Fibroblast of skin of left biceps (primary cell): Measurements from ENCODE around the gene TOGARAM2.

Experiments used
- DNase-seq, 2 experiments: peaks; one replicate each; pipeline ENCODE4 v3.0.0-alpha.2; 2013; ENCODE audit warnings: low read depth in 2 of 2

Gene TOGARAM2

DNA sequence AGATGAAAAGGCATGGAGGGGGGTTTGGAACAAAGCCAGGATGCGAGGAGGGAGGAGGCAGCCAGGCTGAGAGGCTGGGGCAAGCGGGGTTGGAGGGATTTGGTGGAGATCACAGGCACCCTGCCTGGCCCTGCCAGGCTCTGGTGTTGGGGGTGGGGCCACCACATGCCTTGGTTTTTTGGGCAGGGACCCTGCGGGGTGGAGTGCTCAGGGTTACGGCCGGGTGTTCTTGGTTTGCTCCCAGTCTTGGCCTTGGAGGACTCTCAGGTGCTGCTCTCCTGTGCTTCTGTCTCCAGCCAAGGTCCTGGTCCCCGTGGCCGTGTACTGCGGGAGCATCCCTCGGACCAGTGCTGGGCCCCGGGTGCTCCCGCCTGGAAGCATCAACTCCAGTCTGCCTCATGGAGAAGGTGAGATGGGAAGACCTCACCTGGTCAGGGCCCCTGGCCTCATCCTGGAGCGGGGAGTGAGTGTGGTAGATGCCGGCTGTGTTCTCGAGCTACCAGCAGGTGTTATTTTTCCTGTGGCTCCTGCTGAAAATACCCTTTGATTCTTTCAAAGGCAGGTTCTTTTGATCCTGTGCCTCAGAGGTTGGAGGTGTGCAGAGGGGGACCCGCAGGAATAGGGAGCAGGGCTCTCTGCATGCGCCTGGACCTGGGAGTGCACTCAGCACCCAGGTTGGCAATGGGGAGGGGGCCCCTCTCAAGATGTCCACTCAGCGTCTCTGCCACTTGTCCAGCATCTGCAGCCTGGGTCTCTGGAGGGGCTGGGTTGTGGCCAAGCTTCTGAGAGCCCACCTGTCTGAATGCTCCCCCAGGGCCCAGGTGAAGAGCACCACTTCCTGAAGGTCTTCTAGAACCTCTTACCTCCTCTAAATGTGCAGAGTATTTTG, 17.0 kb downstream of the TOGARAM2 start:
- DNase-seq: no peak

DNA sequence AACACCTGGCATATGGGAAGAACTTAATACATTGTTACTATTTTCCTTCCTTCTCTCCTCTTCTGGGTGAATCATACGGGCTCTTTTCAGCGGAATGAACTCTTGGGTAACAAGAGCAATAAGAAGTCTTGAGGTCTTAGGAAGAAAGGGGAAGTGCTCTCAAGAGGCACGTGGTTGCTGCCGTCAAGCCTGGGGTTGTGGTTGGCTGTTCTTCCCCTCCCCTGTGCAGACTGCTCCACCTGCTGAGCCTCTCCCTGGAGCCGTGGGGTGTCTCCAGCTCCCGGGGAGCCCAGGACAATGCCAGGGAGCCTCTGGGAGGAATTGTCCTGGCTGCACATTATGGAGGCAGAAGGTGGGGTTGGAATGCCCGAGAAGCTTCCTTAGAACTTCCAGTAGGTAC, 19.4 kb downstream of the TOGARAM2 start:
- DNase-seq: no peak

DNA sequence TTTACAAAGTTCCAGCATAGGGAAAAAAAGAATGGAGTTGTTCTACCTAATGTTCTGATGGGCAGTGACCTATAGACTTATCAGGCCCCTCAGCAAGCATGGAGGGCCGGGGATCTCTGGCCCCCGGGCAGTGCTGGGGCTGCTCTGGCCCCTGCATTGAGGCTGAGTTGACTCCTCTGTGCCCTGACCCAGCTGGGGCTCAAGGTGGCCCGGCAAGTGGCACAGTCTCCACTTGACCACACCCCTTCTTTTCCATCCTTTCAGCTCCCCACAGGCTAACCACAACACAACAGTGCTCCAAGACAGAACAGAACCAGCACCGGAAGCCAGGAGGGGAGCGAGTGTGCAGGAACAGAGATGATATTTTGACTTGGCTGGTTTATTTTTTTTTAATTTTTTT, 19.9 kb downstream of the TOGARAM2 start:
- DNase-seq: no peak

DNA sequence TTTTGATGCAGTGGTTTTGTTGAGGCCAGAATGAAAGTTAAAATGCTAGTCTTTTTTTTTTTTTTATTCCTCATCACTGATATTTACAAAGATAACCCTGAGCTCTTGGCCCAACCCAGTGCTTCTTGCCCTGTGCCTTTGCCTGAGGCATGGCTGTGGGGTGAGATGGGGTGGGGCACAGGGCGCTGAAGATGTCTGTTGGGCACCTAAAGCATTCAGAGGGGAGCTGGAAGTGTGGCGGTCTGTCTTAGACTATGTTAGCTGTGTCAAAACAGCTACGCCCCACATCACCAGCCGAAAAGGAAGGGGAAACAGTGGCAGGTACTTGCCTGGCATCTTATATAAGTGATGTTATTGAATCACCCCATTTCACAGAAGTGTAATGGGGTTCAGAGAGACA, 20.7 kb downstream of the TOGARAM2 start:
- DNase-seq: no peak

DNA sequence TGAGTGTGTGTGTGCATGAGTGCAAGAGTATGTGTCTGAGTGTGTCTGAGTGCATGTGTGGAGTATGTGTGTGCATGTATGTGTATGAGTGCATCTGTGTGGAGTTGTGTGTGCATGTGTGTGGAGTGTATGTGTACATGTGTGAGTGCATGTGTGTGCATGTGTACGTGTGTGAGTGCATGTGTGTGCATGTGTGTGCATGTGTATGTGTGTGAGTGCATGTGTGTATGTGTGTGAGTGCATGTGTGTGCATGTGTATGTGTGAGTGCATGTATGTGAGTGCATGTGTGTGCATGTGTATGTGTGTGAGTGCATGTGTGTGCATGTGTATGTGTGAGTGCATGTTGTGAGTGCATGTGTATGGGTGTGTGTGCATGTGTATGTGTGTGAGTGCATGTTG, 23.7 kb downstream of the TOGARAM2 start:
- no peak for DNase-seq

DNA sequence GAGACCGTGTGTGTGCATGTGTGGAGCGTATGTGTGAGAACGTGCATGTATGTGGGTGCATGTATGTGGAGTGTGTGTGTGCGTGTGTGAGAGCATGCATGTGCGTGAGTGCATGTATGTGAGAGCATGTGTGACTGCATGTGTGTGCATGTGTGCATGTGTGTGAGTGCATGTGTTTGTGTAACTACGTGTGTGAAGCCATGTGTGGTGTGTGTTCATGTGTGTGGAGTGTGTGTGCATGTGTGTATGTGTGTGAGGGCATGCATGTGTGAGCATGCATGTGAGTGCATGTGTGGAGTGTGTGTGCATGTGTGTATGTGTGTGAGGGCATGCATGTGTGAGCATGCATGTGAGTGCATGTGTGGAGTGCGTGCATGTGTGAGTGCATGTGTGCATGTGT, 24.2 kb downstream of the TOGARAM2 start:
- DNase-seq: no peak

DNA sequence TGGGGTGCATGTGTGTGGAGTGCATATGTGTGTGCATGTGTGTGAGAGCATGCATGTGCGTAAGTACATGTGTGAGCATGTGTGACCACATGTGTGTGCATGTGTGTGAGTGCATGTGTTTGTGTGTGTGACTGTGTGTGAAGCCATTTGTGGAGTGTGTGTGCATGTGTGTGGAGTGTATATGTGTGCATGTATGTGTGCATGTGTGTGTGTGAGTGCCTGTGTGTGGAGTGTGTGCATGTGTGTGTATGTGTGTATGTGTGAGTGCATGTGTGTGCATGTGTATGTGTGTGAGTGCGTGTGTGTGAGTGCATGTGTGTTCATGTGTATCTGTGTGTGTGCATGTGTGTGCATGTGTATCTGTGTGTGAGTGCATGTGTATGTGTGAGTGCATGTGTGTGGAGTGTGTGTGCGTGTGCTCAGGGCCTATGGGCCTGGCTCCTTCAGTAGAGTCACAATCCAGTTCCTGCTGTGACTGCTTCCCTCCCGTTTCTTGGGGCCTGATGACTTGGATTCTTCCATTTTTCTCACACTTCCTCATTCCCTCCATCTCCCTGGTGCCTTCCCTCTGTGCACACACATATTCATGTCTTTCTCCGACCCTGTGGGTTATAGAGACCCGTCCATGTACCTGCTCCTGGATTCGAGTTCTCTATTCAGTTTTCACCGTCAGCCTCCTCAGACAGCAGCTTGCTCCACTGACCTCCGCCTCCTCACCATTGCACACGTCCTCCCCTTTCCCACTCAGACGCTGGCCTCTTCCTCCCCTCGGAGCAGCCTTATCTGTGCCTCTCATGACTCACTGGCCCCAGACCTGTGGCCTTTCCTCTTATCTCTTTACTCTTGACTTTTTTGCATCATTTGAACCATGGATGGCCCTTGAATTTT, 25.2 kb downstream of the TOGARAM2 start:
- no peak for DNase-seq

DNA sequence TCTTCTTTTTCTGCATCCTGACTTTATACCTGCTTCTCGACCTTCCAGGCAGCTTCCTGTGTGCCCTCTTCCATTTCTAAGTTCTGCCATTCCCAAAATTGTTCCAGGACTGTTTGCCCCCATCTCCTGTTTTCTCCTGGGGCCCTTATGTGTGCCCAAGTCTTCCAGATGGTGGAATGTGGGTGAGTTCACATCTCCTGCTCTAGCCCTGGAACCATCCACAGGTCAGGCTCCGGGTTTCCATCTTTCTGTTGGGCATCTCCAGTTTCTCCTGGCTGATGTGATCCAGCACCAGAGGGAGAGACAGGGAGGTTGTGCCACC, 25.8 kb downstream of the TOGARAM2 start:
- DNase-seq: no peak

DNA sequence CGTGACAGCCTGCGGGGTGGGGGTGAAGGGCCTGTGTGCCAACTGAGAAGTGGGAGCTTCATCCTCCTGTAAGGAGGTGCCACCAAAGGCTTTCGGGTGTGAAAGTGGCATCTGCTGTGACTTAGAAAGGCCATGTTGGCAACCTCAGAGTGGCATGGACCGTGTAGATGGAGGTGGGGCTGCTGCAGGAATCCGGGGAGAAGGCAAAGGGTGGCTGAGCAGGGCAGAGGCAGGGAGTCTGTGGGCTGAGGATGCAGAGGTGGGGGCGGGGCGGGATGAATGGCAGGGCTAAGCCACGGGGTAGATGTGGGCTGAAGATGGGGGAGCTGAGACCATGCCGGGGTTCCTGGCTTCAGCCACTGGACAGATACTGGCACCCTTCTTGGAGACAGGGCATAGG, 28.2 kb downstream of the TOGARAM2 start:
- no peak for DNase-seq

DNA sequence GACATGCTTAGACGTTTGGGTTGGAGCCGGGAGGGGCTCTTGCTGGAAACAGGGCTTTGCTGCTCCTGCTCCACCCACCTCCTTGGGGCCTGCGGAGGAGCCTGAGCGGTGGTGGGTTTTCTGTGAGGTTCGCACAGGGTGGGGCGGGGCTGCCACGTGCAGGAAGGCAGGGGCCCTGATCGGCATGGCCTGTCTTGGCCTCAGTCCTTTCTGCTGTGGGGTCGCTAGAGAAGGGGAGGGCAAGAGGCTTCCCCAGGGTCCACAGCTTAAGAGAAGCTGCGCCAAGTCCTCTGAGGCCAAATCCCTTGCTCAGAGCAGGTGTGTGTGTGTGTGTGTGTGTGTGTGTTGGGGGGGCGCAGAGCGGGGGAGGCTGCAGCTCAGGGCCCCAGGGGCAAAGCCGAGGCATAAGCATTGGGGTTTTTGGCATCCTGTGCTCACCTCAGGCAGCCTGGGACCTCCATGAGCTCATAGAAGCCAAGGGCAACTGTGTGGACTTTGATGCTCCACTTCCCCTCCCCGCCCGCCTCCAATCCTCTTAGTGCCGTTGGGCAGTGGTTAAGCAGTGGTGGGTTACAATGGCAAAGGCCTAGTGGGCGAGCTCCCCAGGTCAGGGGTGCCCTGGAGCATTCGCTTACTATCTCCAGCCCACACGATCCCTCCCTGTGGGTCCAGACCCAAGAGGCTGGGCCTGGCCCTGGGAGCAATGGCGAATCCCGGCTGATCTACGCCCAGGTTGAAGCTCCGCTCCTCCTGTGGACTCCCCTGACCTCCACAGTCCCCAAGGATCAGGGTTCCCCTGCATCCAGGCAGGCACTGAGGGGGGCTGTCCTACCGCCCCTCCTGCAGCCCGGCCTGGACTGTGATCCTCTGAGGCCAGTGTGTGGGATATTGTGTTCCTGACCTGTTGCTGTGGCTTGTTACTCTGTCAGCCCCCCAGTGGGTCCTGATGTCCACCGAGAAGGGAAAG, 28.9 kb downstream of the TOGARAM2 start:
- DNase-seq: no peak

DNA sequence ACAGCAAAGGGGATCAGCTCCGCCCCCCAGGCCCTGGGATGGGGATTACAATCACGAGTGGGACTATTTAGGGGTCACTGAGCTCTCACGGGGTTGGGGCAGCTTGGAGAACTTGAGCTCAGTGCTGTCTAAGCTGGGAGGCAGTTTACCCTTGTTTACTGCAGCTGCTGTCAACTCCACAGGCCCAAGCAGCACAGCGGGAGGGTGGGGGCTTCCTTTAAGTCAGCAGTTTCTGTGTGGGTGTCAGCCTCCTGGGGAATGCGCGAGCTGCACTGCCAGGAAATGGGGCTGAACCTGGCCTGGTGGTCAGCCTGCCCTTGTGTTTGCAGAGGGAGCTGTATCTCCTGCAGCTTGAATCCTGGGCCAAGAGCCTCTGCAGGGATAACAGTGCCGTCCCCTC, 29.8 kb downstream of the TOGARAM2 start:
- no peak for DNase-seq

DNA sequence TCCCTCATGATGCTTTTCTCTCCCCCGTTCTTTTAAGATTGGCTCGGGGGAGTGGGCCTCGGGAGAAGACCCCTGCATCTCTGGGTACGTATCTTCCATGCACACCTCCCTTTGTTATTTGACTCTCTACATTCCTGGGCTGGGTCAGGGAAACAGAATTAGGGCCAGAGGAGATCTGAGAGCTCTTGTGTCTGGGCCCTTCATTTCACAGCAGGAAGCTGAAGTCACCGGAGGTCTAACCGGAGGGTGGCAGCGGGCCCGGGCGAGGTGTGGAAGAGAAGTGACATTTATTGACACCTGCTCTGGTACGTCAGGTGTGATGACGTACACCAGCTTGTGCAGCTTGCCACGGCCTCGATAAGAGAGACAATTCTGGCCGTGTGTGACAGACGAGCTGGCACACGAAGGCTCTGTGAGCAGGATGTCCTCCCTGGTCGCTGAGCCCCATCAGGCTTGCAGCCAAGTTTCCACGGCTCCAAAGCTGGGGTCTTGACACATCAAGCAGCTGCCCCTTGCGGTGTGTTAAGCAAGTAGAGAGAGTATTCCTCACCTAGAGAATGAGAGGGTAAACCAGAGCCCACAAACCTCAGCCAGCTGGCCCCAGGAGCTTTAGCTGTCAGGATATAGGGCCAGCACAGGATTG, 30.4 kb downstream of the TOGARAM2 start:
- no peak for DNase-seq

DNA sequence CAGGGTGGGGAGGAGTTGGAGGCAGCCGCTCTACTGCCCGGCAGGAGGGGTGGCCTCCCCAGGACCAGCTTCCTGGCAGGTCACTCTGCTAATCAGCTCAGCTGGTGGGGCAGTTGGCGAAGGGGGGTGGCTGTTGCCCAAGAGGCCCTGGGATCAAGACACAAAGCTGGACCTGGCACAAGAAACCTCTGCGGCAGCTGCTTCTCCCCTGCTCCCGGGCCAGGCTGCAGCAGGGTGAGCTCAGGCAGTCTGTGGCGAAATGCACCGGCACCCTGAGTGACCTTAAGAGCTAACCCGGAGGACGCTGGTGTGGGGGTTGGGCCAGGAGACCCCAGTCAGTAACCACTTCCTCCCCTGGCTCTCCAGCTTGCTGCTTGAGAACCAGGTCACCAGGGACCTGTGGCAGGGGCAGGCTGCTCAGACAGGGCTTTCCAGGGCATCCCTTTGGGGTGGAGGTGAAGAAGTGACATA, 31.1 kb downstream of the TOGARAM2 start:
- DNase-seq: no peak

DNA sequence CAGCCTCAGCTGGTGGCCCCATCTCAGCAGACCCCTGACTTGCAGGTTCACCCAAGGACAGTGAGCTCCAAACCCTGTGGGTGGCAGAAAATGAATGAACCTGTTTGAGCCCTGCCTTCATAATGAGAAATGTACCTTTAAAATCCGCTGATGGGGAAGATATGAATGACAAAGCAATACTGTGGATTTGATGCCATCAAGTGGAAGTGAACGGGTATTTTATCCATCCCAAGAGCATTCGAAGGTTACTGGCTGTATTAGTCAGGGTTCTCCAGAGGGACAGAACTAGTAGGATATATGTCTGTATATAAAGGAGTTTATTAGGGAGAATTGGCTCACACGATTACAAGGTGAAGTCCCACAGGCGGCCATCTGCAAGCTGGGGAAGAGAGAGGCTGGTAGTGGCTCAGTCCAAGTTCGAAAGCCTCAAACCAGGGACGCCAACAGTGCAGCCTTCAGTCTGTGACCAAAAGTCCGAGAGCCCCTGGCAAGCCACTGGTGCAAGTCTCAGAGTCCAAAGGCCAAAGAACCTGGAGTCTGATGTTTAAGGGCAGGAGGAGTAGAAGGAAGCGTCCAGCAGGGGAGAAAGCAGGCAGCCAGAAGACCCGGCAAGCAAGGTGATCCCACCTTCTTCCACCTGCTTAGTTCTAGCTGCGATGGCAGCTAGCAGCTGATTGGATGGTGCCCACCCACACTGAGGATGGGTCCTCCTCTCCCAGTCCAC, 32.1 kb downstream of the TOGARAM2 start:
- no peak for DNase-seq

DNA sequence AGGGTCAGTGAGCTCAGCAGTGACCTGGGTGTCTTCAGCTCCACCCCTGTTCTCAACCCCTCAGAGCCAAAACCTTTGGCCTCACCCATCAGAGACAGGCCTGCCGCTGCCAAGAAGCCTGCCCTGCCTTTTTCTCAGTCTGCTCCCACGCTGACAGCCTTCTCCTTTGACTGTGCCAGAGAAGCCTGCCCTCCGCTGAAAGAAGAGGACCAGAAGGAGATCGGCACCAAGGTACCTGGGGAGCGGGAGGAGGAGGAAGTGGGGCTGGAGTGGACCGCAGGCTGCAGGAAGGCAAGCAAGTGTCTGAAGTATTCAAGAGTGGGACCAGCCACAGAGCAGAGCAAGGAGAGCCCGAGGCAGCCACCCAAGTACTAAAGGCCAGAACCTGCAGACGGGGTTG, 33.2 kb downstream of the TOGARAM2 start:
- DNase-seq: no peak

DNA sequence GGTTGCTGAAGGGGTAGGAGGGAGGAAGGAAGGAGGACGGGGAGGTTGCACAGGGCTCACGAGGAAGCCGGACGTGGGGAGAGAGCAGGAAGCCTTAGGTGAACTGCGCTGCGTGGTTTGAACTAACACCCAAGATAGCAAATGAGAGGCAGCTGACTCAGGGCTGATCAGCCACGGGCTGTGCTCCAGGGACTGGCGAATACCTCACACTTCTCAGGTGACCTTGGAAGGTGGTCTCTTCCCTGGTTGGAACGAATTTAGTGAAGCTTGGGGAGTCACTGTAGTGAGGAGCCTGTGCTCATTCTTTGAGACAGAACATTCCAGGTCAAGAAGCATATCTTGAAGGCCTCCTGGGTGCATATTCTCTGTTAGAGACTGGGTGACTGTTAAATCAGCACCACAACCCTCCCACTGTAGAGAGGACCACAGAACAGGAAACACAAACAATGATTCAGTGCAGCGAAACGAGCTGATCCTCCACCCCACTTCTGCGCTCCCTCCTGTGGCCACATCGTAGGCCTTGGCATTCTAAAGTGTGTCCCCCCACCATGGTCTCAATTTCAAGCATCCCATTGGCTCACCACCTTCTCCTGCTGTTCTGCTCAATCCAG, 33.8 kb downstream of the TOGARAM2 start:
- no peak for DNase-seq

DNA sequence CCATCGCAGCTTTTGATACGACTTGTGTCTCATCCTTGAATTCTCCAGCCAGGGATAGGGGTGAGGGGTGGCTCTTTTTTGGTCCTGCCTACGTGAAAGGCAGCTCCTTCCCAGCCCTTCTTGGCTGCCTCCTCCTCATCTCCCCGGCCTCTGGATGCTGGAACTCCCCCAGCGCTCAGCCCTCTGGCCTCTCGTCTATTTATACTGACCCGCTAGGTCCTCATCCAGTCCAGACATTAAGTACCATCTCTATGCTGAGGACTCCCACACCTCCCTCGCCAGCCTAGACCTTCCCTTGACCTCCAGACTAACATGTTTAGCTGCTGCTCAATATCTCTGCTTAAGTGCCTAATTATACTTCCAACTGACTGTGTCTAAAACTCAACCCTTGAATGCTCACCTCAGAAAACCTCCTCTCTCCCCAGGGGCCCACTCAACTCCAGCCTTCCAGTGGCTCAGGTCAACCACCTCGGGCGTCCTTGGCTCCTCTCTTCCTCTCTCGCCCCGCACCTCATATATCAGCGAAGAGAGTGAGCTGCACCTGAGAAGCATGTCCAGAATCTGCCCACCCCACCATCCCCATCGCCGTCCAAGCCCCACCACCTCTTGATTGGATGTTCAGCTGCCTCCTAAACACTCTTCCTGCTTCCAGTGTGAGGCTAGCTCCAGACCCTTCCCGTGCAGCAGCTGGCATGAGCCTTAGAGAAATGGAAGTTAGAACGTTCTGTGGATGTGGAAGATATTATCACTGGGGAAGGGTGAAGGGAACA, 34.8 kb downstream of the TOGARAM2 start:
- no peak for DNase-seq

DNA sequence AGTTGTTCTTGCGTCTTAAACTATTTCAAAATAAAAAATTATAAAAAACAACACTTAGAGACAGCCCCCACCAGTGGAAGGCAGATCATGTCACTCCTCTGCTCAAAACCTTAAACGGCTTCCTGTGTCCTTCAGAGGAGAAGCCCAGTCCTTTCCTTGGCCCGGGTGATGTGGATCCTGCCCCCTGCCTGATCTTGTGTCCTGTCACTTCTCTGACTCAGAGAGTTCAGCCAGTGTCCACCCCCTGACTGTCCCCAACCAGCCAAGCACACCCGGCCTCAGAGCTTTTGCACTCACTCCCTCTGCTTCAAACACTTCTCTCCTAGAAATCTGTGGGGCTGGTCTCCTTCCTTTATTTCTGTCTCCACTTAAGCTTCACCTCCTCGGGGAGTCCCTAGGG, 35.4 kb downstream of the TOGARAM2 start:
- no peak for DNase-seq

DNA sequence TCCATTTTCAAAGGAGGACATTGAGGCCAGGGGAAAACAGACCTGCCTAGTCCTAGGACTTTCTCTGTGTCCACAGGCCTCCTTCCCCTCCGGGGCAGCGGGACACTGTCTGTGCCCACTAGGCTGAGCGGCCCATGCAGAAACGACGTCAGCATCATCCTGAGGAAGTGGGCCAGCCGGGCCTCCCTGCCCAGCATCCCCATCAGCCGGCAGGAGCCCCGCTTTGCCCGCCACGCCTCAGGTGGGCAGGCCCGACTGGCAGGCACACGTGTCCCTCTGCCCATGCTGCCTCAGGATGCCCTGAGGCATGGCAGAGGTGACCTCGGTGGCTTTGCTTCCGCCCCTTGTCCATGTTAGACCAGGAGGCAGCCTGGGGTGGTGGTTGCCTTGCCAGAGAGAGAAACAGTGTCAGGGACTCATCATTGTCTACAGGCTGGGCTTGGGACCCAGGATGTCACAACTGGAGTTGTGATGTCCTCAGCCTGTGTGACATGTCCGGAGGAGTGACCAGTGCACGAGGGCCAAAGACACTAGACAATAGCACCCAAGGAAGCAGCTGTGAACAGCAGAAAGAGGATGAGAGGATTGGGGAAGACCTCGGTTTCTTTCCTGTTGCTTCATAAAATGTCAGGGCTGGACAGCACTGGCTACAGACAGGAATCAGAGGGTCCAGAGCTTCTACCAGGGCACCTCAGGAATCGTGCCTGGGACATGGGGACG, 36.8 kb downstream of the TOGARAM2 start:
- no peak for DNase-seq
